Occipital lobe (tissue), 2 donors: ENCODE results near the gene CELF4. TPM values are rescaled to one million over a fixed set of nuclear protein-coding genes. Genes with fewer than 3 reads are reported as not detected.
"Not testable (repeated sequence)": the region's sequence is repeated elsewhere in the genome, so short reads cannot be mapped to it uniquely, and the experiment has no call there.

Experiments
- DNase-seq: peaks from one replicate; lab custom pipeline; 2025; lab: John Stamatoyannopoulos, UW
- total RNA-seq: library from RNA; depleted of rRNA; stranded (reverse); fragments of >200 nt; gene quantifications from one replicate; pipeline ENCODE4 v1.2.3, GENCODE V29; 2014

CELF4 gene
- total RNA-seq, 1 donor from 2014 or later: 60.7 TPM

DNA sequence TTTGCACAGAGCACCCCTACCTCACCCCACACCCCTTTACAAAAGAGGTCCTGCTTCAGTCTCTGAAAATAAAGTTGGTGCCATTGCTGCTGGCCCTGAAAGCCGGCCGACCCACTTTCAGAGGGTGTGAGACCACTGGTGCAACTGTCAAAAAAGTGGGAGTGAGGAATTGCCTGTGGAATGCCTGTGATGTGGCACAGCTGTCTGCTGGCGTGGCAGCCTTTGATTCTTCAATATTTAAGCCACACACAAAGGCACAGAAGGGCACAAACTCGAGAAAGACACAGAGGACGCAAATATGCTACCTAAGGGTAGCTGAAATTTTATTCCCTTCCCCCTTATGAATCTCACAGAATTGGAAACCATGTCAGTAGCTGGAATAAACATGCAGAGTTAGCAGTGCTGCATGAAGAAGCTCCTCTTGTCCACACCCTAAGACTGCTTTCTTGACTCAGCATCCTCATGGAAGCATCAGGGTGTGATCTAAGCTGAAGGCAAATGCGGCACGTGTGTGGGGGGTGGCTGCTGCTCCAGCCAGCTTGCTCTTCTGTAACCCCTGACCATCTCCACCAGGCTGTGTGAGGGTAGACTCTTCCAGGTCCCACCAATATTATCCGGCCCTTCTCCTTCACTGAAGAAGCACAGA is 92.3 kb downstream of the CELF4 start:
- DNase-seq: no peak

DNA sequence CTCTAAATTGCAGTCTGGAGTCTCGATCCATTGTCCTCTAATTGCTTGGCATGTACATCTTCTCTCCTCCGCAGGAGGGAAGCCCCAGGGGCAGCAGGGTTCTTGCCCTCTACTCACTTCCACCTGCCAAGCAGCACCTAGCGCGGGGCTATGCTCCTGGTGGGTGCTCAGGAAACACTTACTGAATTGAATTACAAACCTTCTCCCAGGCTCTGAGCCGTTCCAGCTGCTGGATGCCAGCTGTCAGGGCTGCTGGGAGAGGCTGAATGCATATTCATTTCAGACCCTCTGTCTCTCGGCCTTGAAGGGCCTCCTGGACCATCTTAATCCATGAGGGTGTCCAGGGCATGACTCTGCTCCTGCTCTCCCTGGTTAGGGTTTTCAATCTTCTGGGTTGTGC is 94.0 kb downstream of the CELF4 start:
- no peak for DNase-seq

DNA sequence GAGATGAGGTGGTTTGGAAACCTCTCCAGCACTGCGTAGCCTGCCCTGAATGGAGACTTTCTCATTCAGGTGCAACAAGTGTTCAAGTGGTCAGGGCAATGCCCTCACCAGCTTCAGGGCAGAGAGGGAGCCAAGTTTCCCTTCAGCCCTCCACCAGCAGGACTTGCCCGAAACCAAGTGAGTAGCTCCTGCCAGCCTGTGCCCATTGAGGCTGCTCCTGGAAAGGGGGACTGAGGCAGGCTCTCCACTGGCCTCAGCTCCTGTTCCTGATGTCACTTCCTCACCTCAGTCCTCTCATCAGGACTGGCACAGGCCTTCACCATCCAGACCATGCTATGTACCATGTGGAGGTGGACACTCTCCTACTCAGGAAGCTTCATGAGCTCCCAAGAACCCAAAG is 94.6 kb downstream of the CELF4 start:
- DNase-seq: no peak

DNA sequence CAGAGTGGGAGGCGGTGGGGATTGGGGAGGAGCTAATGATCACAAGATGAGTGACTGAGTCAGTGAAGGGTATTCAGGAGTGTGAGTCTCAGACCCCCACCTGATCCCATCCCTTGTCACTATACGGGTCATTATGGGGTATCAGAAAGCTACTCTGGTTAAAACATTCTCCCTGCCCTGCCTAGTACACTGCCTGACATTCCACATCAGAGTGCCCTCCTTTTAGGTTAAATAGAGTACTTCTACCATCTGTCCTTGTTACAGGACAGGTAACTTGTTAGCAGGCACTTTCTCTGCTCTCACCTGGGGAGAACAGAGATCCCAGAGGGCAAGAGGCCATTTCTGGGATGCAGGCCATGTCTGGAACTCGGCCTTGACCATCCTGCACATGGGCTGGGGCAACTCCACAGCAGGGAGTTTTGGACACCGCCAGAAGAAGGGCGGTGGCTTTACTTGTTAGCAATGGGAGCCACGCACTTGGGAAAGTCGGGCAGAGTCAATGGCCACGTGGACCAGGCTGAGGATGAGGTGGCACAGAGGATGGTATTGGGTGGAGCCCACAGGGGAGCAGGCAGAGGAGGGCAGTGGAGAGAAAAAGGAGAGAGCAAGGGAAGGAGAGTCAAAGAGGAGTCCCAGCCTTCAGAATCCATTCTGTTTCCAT is 98.5 kb downstream of the CELF4 start:
- no peak for DNase-seq

DNA sequence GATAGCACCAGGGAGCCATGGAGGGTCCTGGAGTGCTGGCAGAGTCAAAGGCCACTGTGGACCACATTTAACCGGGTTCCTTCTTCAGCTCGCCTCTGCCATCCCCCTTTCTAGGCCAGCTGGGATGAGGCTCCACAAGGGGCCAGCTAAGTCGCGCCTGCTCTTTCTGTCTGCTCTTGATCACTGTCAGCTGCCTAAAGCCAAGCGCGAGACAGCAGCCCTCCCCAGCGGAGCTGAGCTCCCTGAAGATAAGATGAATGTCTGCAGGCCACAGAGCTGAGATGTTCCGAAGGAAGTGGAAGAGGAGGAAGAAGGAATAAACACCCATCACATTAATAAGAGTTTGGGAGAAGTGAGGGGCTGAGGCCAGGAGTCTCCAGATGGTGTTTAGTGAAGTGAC is 99.6 kb downstream of the CELF4 start:
- DNase-seq: no peak

DNA sequence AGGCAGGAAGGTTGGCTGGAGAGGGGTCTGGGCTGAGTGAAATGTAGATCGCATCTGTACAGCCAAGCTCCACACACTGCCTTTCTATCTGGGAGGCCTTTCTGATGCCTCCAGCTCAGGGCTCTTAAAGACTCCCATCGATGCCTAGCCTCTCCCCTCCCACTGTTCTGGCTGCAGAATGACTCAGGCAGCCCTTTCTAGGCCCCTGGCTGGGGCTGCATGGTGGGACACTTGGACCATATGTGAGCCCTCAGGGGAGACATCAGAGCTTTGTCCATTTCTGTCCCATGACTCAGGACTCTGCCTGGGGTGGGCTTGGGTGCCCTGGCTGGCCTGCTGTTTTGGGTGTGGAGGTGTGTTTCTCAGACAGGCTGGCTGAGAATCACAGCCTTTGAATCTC is 101.3 kb downstream of the CELF4 start:
- no peak for DNase-seq

DNA sequence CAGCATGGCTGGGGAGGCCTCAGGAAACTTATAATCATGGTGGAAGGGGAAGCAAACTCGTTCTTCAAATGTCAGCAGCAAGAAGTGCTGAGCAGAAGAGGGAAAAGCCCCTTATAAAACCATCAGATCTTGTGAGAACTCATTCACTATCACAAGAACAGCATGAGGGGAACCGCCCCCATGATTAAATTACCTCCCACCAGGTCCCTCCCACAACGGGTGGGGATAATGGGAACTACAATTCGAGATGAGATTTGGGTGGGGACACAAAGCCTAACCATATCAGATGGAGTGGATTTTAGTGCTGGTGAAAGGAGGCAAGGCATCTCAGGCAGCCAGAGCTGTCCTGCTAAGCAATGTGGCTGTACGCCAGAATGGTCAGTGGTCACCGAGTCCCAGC is 104.3 kb downstream of the CELF4 start:
- not testable (repeated sequence) for DNase-seq

DNA sequence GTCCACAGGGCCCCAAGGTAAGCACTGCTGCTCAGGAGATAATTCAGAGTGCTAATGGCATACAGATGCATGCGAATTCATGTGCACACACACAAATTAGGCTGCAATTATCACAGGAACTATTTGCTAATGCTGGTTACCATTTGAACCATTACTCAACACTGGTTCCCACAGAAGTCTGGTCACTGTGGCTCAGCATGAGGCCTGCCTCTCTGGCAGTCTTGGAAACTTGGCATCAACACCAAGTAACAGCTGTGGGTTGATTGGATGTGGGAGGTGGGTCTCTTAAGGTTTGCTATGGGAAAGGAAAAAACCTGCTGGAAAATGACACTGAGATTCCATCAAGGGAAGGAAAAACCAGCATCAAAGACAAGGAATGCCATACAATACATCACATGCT is 105.0 kb downstream of the CELF4 start:
- no peak for DNase-seq

DNA sequence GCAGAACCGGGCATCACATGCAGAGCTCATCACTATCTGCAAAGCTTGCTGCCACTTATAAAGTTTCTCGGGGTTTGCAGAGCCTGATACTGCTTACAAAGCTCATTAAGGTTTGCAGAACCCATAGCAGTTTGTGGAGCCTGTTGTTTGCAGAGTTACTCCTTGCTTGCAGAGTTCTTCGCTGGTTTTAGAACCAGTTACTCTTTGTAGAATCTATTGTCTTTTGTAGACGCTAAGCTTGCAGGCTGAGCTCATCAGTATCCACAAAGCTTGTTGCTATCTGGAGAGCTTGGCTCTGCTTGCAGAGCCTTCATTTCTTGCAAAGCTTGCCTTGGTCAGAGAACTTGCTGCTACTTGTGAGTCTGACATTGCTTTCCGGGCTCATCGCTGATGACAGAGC is 106.9 kb downstream of the CELF4 start:
- DNase-seq: no peak

DNA sequence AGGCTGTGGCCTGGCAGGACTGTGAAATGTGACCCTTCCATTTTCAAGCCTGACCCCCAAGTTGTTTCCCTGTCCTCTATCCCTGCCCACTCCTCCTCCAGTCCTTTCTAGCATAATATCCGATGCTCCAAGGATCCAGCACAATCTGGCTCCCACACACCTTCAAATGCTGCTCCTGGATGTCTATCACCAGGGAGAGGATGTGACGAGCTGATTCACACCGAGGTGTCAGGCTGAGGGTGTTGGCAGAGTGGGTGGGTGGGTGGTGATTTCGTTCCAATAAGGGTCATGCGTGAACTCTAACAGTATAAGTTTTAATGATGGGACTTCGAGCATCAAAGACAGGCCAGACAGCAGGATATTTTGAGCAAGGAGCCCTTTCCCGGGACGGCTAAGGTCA is 107.8 kb downstream of the CELF4 start:
- no peak for DNase-seq

DNA sequence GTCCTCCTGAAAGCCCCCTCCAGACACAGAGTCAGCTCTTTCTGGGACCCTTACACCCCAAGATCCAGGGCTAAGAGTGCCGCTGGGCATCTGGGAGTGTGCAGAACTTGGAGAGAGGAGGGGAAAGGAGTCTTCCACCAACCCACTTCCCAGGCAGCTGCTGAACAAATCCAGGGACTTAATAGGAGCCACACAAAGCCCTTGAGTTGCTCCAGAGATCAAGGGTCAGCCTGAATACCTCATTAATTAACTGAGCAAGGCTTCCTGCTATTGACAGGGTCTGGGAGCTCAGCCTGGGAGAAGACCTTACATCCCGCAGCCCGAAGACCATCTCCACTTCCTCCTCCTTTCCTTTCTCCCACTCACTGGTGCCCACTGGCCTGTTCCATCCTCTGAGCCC is 108.3 kb downstream of the CELF4 start:
- no peak for DNase-seq

DNA sequence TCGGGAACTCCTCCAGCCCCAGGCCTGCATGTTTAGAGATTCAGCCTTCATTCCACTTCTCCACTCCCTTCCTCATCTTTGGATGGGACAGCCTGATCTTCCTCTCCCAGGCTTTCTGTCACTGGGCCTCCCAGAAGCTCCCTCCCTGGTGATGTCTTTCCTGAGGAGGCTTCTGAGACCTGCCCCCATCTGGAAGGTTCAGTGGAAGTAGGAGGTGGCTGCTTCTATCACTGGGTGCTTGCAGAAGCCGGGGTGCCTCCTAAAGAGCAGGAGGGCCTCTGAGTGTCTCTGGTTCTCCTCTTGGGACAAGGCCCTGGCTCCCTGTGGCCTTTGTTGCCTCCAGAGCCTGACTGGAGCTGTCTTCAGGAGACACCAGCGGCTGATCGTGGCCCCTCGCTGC is 108.7 kb downstream of the CELF4 start:
- DNase-seq: no peak

DNA sequence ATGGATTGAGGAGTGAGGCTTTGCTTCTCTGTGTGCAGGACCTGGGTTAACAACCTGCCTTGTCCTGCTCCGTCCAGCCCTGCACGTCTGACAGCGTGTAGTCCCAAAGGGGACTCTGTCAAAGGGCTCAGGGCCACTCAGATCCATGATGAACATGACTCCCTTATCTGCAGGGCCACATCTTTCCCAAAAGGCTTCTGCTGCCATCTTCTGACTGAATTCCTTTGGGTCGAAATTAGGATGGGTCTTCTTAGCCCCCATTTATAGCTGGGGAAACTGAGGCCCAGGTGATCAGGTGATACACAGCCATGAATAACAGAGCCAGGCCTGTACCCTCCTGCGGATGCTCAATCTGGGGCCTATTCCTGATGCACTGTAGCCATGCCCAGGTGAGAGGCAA is 109.2 kb downstream of the CELF4 start:
- DNase-seq: no peak

DNA sequence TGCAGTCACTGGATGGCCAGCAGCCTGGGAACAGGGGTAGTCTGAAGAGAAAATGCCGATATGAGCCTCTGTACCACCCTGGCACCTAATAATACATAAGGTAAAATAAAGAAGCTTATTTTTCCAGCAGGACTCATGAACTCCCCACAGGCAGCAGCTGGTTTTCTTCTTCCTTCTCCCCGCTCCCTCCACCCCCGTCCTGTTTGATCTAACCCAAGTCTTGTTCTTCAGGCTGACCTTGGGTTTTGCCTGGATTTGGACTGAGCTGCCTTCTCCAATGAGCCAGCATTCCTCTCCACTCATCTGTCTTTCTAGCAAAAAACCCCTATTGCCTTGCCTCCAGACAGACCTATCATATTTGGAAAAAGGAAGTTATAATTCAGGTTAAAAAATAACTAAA is 111.8 kb downstream of the CELF4 start:
- DNase-seq: no peak

DNA sequence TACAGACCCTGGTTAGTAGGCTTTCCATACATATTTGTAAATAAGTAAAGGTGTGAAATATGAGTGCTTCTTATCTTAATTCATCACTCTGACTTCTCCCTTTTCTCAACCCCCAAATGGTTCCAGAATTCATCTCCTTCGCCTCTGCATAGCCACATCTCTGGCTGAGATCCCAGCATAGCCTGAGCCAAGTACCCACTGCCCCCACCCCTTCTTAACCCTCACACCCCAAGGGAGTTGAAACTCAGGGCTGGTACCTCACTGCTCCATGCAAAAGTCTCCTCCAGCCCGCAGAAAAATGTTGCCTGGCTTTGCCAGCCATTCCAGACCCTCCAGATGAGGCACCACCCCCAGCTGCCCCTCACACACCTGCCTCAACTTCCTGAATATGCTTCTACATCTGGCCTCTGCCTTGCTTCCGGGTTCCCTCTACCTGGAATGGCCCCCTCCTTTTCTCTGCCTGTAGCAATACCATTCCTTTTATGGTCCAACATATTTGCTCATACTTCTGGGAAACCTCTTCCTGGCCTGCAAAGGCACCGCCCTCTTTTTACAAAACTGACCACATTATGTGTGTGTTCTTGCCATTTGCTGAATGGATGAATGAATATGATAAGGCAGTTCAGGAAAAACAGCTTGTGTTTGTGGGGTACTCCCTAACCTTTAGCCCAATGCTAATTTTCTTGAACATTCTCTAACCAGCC is 112.8 kb downstream of the CELF4 start:
- no peak for DNase-seq

DNA sequence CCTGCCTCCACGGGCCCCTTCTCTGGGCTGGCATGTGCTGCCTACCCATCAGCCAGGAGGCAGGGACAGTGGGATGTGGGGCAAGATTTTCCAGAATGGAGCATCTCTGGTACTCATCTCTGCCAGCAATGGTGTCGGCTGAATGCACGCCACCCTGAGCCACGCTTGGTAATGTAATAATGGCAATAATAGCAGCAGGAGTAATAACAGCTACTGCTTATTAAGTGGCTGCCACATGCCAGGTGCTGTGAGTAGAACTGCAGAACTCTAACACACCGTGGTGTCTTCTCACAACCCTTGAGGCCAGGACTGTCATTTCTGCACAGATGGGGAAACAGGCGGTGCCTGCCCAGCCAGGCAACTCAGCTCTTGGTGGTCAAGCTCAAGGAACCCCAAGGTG is 113.6 kb downstream of the CELF4 start:
- no peak for DNase-seq

DNA sequence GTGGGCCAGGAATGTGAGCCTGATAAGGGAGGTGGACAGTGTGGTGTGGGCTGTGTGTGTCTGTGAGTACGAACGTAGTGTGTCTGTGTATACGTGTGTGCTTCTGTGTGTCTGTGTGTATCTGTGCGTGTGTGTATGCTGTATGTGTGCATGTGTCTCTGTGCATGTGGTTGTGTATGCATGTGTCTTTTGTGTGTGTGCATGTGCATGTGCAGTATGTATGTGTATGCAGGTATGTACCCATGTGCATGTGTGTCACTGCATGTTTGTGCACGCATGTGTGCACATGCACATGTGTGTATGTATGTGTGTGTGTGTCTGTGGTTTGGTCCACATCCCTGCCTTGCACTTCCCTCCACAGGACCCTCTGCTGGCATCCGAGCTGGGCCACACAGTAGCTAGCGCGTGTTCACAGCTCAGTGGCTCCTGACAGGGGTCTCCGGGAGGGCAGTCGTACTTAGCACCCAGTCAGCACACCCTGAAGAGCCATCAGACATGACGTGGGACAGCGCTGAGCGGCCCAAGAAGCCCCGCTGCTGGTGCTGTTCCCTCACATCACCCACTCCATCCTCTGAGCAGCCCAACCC is 114.3 kb downstream of the CELF4 start:
- no peak for DNase-seq

DNA sequence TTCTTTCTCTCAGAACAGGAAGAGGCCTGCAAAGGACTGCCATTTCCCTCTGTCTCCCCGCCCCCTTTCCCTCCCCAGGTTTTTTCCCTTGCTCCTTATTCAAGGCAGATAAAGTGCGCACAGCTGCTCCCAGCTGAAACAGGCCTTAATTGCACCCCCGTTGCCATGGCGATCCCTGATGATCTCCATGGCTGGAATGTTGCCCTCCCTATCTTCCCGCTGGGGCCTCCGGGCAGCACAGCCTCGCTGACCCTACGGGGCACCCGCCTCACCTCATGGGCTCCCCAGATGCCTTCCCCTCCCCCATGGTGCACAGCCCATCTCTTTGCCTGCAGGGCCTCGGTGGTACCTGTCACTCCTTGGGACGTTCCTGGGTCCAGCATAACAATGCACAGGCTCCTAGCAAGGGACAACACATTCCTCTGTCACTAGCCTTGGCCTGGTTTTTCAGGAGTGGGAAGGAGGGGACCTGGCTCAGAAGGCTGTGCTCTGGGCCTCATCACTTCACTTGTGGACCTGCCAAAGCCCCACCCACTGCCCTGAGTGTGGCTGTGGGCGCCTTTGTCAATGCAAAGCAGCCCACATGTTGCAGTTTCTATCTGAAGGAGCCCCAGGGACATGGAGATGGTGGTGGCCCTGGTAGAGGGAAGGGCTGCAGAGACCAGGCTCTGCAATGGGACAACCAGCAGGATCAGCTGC is 115.0 kb downstream of the CELF4 start:
- peak; percentile 17 for DNase-seq

DNA sequence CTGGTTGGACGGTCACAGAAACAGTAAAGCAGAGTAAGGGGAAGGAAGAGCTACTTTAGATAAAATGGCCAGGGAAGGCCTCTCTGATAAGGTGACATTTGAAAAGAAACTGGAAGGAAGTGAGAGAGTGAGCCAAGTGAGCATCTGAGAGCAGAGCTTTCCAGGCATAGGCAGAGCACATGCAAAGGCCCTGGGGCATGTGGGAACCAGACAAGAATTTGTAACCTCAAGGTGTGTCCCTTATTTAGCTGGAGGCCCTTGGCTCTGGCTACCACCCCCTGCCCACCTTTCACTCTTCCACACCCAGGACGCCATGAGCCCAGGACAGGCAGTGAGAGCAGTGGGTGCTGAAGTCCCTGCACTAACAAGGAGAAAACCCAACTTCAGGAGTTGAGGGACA is 116.0 kb downstream of the CELF4 start:
- DNase-seq: no peak

DNA sequence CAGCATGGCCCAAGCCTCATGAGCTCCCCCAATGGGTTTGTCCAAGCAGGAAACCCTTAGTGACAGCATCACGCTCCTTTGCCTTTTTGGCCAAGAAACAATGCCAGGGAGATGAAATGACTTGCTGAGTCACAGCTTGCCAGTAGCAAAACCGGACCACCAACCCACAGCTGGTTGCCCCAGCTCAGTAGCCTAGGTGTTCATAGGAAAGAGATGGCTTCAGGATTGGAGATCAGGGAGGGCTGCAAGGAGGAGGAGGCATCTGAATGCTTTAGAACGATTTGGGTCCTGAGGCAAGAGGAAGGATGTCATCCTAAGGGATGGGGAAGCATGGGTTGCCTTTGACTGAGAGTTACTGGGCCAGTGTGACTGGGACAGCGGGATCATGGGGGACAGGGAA is 116.7 kb downstream of the CELF4 start:
- no peak for DNase-seq

DNA sequence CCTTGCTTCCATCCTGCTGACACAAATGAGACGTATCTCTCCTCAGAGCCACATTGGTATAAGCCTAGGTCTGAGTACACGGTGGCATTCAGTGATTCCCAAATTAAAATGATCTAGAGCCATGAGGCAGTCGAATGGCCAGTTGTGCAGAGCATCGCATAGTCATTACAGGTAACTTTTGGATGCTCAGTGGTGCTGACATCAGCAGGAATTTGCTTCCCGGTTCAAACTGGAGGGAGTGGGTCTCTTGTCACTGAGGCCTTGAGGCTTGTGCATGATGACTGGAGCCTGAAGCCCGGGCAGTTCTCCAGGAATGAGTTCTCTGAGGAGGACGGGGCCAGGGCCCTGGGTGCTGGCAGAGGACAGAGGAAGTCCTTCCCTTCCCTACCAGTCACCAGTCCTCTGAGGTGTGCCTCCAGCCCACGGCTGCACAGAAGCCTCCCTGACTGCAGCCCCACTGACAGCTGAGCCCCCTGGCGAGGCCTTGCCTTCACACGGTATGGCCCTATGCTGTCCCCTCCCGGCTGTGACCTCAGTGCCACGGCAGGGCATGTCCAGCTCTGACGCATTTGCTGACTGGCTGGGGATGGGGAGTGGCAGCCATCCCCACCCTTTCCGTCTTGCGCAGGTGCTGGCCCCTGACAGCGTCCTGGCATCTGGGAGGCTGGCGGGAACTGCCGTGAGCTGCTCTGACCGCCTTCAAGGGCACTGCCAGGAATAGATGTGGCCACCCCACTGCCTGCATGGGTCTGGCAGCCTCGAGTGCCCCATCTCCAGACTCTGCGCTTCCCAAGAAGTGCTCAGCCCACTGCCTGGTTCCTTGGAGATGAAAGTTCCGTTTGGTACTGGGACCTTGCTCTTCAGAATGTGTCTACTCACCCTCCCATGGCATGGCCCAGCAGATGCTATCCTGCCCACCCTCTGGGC is 117.4 kb downstream of the CELF4 start:
- no peak for DNase-seq
